Neural cell (in vitro differentiated cells): Measurements from ENCODE around the gene SOWAHD. TPM values are rescaled to one million over a fixed set of nuclear protein-coding genes. Genes with fewer than 3 reads are reported as not detected.
"Not testable (repeated sequence)": the region's sequence is repeated elsewhere in the genome, so short reads cannot be mapped to it uniquely, and the experiment has no call there.

Experiments used
- H2AFZ ChIP-seq: fragments of 200-600, 300-800 bp; sonication (generic), shearing (Covaris generic); 2 replicates; pipeline ENCODE4 v1.6.0; 2014; ENCODE audit warnings: low read depth, mild to moderate bottlenecking, antibody characterized with exemption, low read length, moderate library complexity
- H3F3A ChIP-seq: fragments of 200-600 bp; shearing (Covaris generic); 2 replicates; pipeline ENCODE4 v1.6.1; 2016; ENCODE audit warnings: mild to moderate bottlenecking, moderate library complexity, mixed read lengths, antibody characterized with exemption, low read length; ENCODE audit not compliant: insufficient read depth, poor library complexity, severe bottlenecking
- H3K27ac ChIP-seq: fragments of 200-600, 300-800 bp; sonication (generic), shearing (Covaris generic); 2 replicates; pipeline ENCODE4 v1.5.1; 2014; ENCODE audit warnings: mild to moderate bottlenecking, low read length, moderate library complexity
- H3K27me3 ChIP-seq: fragments of 300-800, 200-600 bp; sonication (generic), shearing (Covaris generic); 2 replicates; pipeline ENCODE4 v1.6.0; 2014; ENCODE audit warnings: mild to moderate bottlenecking, low read depth, low read length, moderate library complexity; ENCODE audit not compliant: insufficient read depth
- H3K36me3 ChIP-seq: fragments of 300-800, 200-600 bp; sonication (generic), shearing (Covaris generic); 2 replicates; pipeline ENCODE4 v1.5.1; 2014; ENCODE audit warnings: mild to moderate bottlenecking, antibody characterized with exemption, low read length, moderate library complexity; ENCODE audit not compliant: insufficient read depth
- H3K4me2 ChIP-seq: fragments of 300-800, 200-600 bp; sonication (generic), shearing (Covaris generic); 2 replicates; pipeline ENCODE4 v1.6.0; 2014; ENCODE audit warnings: mild to moderate bottlenecking, low read length
- H3K4me3 ChIP-seq: fragments of 300-800, 200-600 bp; sonication (generic), shearing (Covaris generic); 2 replicates; pipeline ENCODE4 v1.5.1; 2014; ENCODE audit warnings: mild to moderate bottlenecking, low read length, moderate library complexity
- H3K79me2 ChIP-seq: fragments of 200-600 bp; shearing (Covaris generic); replicated peaks from 2 replicates; pipeline ENCODE4 v1.6.0; 2014; ENCODE audit warnings: mild to moderate bottlenecking, low read length, moderate library complexity; ENCODE audit not compliant: insufficient read depth
- H3K9ac ChIP-seq: fragments of 300-800, 200-600 bp; sonication (generic), shearing (Covaris generic); 2 replicates; pipeline ENCODE4 v1.6.1; 2016; ENCODE audit warnings: mild to moderate bottlenecking, low read length, mixed read lengths
- H3K9me2 ChIP-seq: fragments of 200-600 bp; shearing (Covaris generic); 2 replicates; pipeline ENCODE4 v1.6.1; 2016; ENCODE audit warnings: mild to moderate bottlenecking, low read length, mixed read lengths; ENCODE audit not compliant: insufficient read depth
- H3K9me3 ChIP-seq: fragments of 200-600, 300-800 bp; sonication (generic), shearing (Covaris generic); 2 replicates; pipeline ENCODE4 v1.6.1; 2016; ENCODE audit warnings: mild to moderate bottlenecking, mixed run types, low read length, moderate library complexity, mixed read lengths
- H4K20me1 ChIP-seq: fragments of 200-600 bp; shearing (Covaris generic); 2 replicates; pipeline ENCODE4 v1.6.1; 2016; ENCODE audit warnings: mild to moderate bottlenecking, mixed run types; ENCODE audit not compliant: insufficient read depth
- CTCF ChIP-seq: fragments of 450-650 bp; IDR thresholded peaks from 2 replicates; pipeline ENCODE4 v1.5.1; 2014; ENCODE audit warnings: antibody characterized with exemption, mild to moderate bottlenecking, moderate library complexity; ENCODE audit not compliant: poor library complexity, severe bottlenecking
- EP300 ChIP-seq: fragments of 450-650 bp; conservative IDR thresholded peaks from 2 replicates; pipeline ENCODE4 v1.6.1; 2014; ENCODE audit warnings: antibody characterized with exemption, mild to moderate bottlenecking, moderate library complexity; ENCODE audit not compliant: poor library complexity, severe bottlenecking
- EZH2 ChIP-seq: fragments of 200-600, 300-800 bp; shearing (Covaris generic), sonication (generic); IDR thresholded peaks from 2 replicates; pipeline ENCODE4 v1.6.1; 2014; ENCODE audit warnings: antibody characterized with exemption, low read length, borderline replicate concordance, mild to moderate bottlenecking; ENCODE audit not compliant: insufficient read depth, poor library complexity, severe bottlenecking
- MXI1 ChIP-seq: fragments of 450-650 bp; conservative IDR thresholded peaks from 2 replicates; pipeline ENCODE4 v1.6.1; 2014; ENCODE audit warnings: antibody characterized with exemption, mild to moderate bottlenecking; ENCODE audit not compliant: poor library complexity, severe bottlenecking
- POLR2AphosphoS5 ChIP-seq: IDR thresholded peaks from 2 replicates; pipeline ENCODE4 v1.6.1; 2012
- RAD21 ChIP-seq: fragments of 450-650 bp; conservative IDR thresholded peaks from 2 replicates; pipeline ENCODE4 v1.6.1; 2014; ENCODE audit warnings: antibody characterized with exemption, mild to moderate bottlenecking, moderate library complexity
- REST ChIP-seq: IDR thresholded peaks from 2 replicates; pipeline ENCODE4 v1.6.1; 2012; ENCODE audit warnings: borderline replicate concordance
- SMC3 ChIP-seq: fragments of 450-650 bp; conservative IDR thresholded peaks from 2 replicates; pipeline ENCODE4 v1.6.1; 2014; ENCODE audit warnings: antibody characterized with exemption, mild to moderate bottlenecking, moderate library complexity; ENCODE audit not compliant: poor library complexity
- TAF1 ChIP-seq: IDR thresholded peaks from 2 replicates; pipeline ENCODE4 v1.6.1; 2012; ENCODE audit warnings: low read depth
- polyA plus RNA-seq: library from polyadenylated mRNA; depleted of rRNA; stranded (reverse); fragments of >200 nt; gene quantifications from 2 replicates; pipeline ENCODE4 v1.2.3, GENCODE V29; 2014

Gene SOWAHD
- polyA plus RNA-seq, 1 donor from 2014 or later = not detected

- H3K9me3 ChIP-seq = no peaks in the 10 kb centered on the region
- H3F3A ChIP-seq = no peaks in the 10 kb centered on the region
- no peak overlapping the region for H3K9ac ChIP-seq
- H3K4me3 ChIP-seq = no peak overlapping the region
- H3K79me2 ChIP-seq = no peaks in the 10 kb centered on the region
- no peaks in the 10 kb centered on the region for H3K36me3 ChIP-seq
- no peak overlapping the region for H3K4me2 ChIP-seq
- no peak overlapping the region for H3K27ac ChIP-seq
- peaks cover 16% of the 10 kb centered on the region for H3K27me3 ChIP-seq
- H3K9me2 ChIP-seq = no peaks in the 10 kb centered on the region
- no peak overlapping the region for H2AFZ ChIP-seq
- TF ChIP-seq MXI1 (no peak), SMC3 (no peak), RAD21 (no peak), REST (no peak), POLR2AphosphoS5 (no peak), EZH2 (no peak), CTCF (no peak), TAF1 (no peak), EP300 (no peak)
- H4K20me1 ChIP-seq = no peaks in the 10 kb centered on the region
Measured at GRCh38 chrX:119763836-119764387, 5.5 kb downstream of the SOWAHD start.

GRCh38 chrX:119768436-119768835, 10.0 kb downstream of the SOWAHD start:
- not testable (repeated sequence) for H3K79me2 ChIP-seq

GRCh38 chrX:119769388-119769787, 11.0 kb downstream of the SOWAHD start:
- H3K9me2 ChIP-seq, H3K79me2 ChIP-seq, H3K9ac ChIP-seq, H4K20me1 ChIP-seq, H3F3A ChIP-seq, H3K27me3 ChIP-seq, H3K36me3 ChIP-seq, H2AFZ ChIP-seq, H3K4me3 ChIP-seq, H3K9me3 ChIP-seq, H3K4me2 ChIP-seq, H3K27ac ChIP-seq: not testable (repeated sequence)

More at GRCh38 chrX:119768436-119768835, 10.0 kb downstream of the SOWAHD start:
- not testable (repeated sequence) for H3K27me3 ChIP-seq, H3K27ac ChIP-seq, H3F3A ChIP-seq, H4K20me1 ChIP-seq, H3K9me2 ChIP-seq, H3K4me3 ChIP-seq, H3K36me3 ChIP-seq, H3K9ac ChIP-seq, H3K4me2 ChIP-seq, H3K9me3 ChIP-seq, H2AFZ ChIP-seq
